ENCODE data around the gene KIF5A.
"Not testable (repeated sequence)": the region's sequence is repeated elsewhere in the genome, so short reads cannot be mapped to it uniquely, and the experiment has no call there.

The KIF5A gene

DNA sequence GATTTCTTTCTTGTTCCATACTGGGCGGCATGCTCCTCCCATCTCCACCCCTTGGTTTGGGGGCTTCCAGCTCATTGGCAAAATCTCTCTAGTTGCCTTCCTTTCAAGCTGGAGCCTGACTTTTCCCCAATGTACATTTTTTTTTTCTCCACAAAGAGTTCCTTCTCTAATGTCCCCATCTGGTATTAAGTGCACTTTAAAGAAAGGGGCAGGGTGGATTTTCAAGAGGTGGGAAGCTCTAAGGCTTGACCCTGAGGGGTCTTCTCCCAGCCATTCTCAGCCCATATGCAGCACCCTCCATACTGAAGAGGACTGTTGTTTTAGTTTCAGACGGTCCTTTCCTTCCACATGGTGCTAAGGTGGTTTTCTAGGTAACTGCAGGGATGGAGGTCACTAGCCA, 35.3 kb downstream of the KIF5A start:
- TF ChIP-seq, protein P1, sequence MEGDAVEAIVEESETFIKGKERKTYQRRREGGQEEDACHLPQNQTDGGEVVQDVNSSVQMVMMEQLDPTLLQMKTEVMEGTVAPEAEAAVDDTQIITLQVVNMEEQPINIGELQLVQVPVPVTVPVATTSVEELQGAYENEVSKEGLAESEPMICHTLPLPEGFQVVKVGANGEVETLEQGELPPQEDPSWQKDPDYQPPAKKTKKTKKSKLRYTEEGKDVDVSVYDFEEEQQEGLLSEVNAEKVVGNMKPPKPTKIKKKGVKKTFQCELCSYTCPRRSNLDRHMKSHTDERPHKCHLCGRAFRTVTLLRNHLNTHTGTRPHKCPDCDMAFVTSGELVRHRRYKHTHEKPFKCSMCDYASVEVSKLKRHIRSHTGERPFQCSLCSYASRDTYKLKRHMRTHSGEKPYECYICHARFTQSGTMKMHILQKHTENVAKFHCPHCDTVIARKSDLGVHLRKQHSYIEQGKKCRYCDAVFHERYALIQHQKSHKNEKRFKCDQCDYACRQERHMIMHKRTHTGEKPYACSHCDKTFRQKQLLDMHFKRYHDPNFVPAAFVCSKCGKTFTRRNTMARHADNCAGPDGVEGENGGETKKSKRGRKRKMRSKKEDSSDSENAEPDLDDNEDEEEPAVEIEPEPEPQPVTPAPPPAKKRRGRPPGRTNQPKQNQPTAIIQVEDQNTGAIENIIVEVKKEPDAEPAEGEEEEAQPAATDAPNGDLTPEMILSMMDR (IDR thresholded peaks at IDR 0.05; ENCODE audit: low read depth, low read length): no peak
- DNase-seq (ENCODE audit: extremely low read depth, low read depth): no peak

DNA sequence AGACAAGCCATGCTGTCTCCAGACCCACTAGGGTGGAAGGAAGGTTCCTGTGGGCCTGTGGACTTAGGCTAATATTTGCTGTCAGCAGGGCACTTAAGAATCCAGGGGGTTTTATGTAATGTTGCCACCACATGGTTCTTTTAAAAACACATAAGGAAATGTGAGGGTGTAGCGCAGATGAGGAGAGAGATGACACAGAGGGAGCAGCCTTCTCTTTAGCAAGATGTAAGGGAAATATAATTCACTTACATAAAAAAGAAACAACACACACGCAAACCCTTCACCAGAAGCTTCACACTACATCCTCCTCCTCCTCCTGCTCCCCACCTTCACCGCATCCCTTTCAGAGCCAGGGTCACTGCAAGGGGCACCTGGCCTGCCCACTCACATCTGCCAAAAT, 36.3 kb downstream of the KIF5A start:
- TF ChIP-seq, protein P1 (IDR thresholded peaks at IDR 0.05; ENCODE audit: low read depth, low read length): no peak
- DNase-seq (ENCODE audit: extremely low read depth, low read depth): no peak

DNA sequence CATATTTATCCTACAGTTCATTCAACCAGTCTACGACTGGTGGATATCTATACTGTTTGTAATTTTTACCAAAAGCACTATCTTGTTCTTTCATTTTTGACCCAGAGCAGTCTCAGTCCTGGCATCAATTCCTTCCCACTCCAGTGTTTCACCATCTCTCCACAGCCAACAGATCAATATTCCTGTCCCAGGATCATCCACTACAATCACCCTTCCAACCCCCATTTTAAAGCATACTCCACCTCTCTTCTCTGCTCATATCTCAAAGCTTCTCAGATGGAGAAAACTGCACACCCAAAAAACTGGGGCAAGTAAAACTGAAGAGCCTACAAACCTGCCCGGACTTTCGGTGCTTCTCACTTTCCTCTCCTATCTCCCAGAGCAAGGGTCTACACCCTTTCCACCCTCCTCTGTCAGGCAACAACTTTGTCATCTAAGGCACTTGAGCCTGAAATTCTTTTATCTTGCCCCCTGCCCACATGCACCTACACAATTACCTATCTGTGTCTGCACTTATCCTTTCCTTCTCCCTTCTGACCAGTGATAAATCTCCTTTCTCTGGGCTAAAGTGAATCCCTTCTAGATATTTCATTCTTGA, 37.1 kb downstream of the KIF5A start:
- DNase-seq (ENCODE audit: extremely low read depth, low read depth): no peak
- TF ChIP-seq, protein P1 (IDR thresholded peaks at IDR 0.05; ENCODE audit: low read depth, low read length): no peak

DNA sequence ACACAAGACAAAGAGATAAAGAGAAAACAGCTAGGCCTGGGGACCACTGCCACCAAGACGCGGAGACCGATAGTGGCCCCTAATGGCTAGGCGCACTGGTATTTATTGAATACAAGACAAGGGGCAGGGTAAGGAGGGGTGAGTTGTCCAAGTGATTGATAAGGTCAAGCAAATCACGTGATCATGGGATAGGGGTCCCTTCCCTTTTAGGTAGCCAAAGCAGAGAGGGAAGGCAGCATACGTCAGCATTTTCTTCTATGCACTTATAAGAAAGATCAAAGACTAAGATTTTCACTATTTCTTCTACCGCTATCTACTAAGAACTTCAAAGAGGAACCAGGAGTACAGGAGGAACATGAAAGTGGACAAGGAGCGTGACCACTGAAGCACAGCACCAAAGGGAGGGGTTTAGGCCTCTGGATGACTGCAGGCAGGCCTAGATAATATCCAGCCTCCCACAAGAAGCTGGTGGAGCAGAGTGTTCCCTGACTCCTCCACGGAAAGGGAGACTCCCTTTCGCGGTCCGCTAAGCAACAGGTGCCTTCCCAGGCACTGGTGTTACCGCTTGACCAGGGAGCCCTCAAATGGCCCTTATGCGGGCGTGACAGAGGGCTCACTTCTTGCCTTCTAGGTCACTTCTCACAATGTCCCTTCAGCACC, 39.2 kb downstream of the KIF5A start:
- DNase-seq (ENCODE audit: extremely low read depth, low read depth): not testable (repeated sequence)

DNA sequence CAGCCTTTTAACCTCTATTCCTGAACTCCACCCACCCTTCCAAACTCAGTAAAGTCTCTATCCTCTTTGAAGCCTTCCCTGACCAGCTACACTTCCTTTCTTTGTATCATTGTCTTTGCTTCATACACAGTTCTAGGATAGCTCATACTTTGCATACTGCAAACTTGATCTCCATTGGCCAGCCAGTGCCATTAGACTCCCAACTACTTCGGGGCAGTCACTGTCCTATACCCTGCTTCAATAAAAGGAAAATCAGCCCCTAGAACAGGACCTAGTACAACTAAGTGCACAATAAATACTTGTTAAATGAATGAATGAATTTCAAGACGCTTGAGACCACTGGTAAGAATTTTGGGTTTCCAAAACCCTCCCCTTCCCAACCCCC, 40.6 kb downstream of the KIF5A start:
- TF ChIP-seq, protein P1 (IDR thresholded peaks at IDR 0.05; ENCODE audit: low read depth, low read length): no peak
- DNase-seq (ENCODE audit: extremely low read depth, low read depth): no peak

DNA sequence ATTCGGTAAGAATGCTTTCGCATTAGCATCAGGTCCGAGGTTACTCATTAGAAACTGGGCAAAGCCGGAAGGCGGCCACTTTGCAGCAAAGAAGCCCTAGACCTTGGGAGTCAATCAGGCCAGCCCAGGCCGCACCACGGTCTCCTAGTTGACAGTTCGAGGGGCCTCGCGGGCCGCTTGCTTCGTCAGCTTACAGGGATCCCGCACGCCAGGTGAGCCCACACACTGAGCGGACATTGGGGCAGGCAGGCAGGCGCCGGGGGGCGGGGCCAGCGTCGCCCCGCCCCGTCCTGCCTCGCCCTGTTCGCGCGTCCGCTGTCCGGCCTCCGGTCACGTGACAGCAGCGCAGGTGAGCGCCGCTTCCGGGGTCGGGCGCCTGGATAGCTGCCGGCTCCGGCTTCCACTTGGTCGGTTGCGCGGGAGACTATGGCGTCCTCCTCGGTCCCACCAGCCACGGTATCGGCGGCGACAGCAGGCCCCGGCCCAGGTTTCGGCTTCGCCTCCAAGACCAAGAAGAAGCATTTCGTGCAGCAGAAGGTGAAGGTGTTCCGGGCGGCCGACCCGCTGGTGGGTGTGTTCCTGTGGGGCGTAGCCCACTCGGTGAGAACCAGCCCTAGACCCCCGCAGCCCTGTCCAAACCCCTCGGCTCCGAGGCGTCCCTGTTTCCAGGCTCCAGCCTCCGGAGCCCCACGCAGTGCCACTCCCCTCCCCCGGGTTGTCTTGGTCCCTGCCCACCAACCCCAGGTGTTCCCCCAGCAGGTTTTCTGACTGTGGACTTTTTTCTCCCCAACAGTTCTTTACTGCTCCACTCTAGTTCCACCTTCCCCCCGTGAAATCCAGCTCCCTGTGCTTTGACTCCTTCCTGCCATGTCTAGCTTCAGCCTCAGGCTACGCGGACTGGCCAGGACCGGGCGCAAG, 41.3 kb downstream of the KIF5A start, which contains the start of gene PIP4K2C:
Gene PIP4K2C, plus strand, starts transcription at position 329 of the 918 bp plus-strand sequence. Its CDS starts 98 bp downstream, at position 427.
- DNase-seq (ENCODE audit: extremely low read depth, low read depth): no peak

DNA sequence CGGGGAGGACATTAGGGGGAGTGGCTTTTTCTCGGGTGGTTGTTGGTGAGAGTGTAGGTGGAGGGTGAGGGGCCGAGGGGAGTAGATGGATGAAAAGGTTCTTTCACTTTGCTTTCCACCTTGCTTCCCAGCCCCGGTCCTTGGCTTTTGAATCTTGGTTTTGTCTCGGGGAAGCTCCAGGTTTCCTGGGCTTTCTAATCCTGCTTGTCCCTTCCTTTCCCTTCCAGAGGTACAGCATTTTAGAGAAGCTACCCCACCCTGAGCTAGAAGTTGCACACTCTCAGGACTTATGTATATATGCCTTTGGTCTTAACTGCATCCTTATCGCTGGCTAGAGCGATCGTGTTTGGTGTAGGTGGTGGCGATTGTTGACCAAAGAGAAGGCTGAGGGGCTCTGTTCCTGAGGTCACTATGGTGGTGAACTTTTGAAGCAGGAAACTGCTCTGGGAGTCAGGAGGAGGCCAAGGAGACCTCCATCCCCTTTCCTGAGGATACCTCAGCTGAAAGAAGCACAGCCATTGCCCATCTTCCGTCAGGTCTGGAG, 42.0 kb downstream of the KIF5A start:
- no peak for DNase-seq (ENCODE audit: extremely low read depth, low read depth)
- TF ChIP-seq, protein P1 (IDR thresholded peaks at IDR 0.05; ENCODE audit: low read depth, low read length): no peak

More for the DNA sequence above, 41.3 kb downstream of the KIF5A start, which contains the start of gene PIP4K2C:
- TF ChIP-seq, protein P1 (IDR thresholded peaks at IDR 0.05; ENCODE audit: low read depth, low read length): no peak
